NK-92 treated with Interleukin-12 subunit alpha and Interleukin-12 subunit beta, amount 100 ng/mL, for 24 hours (cell line): ENCODE results near the gene MPHOSPH6.
"Not testable (repeated sequence)": the region's sequence is repeated elsewhere in the genome, so short reads cannot be mapped to it uniquely, and the experiment has no call there.

Experiments used
- DNase-seq: peaks from one replicate; lab custom pipeline; 2025; lab: John Stamatoyannopoulos, UW

The MPHOSPH6 gene

GRCh38 chr16:82169861-82170845 lies at the start of gene MPHOSPH6:
Gene MPHOSPH6 (minus strand): TSS chr16:82170224. CDS start chr16:82170175, 49 bp downstream.
- DNase-seq = peak; percentile 84

- DNase-seq = no peak
Measured at GRCh38 chr16:82219298-82219697, 49.3 kb upstream of the MPHOSPH6 start.

GRCh38 chr16:82209314-82209713 lies 39.3 kb upstream of the MPHOSPH6 start:
- not testable (repeated sequence) for DNase-seq

- DNase-seq = no peak
Measured at GRCh38 chr16:82203198-82203597, 33.2 kb upstream of the MPHOSPH6 start.

- no peak for DNase-seq
Measured at GRCh38 chr16:82201926-82202325, 31.9 kb upstream of the MPHOSPH6 start.

GRCh38 chr16:82201351-82201750 lies 31.3 kb upstream of the MPHOSPH6 start:
- DNase-seq = no peak

- no peak for DNase-seq
Measured at GRCh38 chr16:82199209-82199608, 29.2 kb upstream of the MPHOSPH6 start.

GRCh38 chr16:82197540-82198240 lies 27.7 kb upstream of the MPHOSPH6 start:
- no peak for DNase-seq

- no peak for DNase-seq
Measured at GRCh38 chr16:82195917-82196494, 26.0 kb upstream of the MPHOSPH6 start.

- no peak for DNase-seq
Measured at GRCh38 chr16:82194086-82194485, 24.1 kb upstream of the MPHOSPH6 start.

GRCh38 chr16:82192665-82193064 lies 22.6 kb upstream of the MPHOSPH6 start:
- peak; percentile 10 for DNase-seq

- DNase-seq = no peak
Measured at GRCh38 chr16:82190386-82190785, 20.4 kb upstream of the MPHOSPH6 start.

GRCh38 chr16:82187829-82188228 lies 17.8 kb upstream of the MPHOSPH6 start:
- no peak for DNase-seq

GRCh38 chr16:82185012-82185411 lies 15.0 kb upstream of the MPHOSPH6 start:
- DNase-seq = no peak

GRCh38 chr16:82184213-82184612 lies 14.2 kb upstream of the MPHOSPH6 start:
- DNase-seq = no peak

GRCh38 chr16:82183004-82183397 lies 13.0 kb upstream of the MPHOSPH6 start:
- no peak for DNase-seq

GRCh38 chr16:82182266-82183003 lies 12.4 kb upstream of the MPHOSPH6 start:
- DNase-seq = no peak

- DNase-seq = no peak
Measured at GRCh38 chr16:82181461-82182185, 11.6 kb upstream of the MPHOSPH6 start.

GRCh38 chr16:82178352-82178751 lies 8.3 kb upstream of the MPHOSPH6 start:
- DNase-seq = no peak

- no peak for DNase-seq
Measured at GRCh38 chr16:82177555-82177954, 7.5 kb upstream of the MPHOSPH6 start.

GRCh38 chr16:82176204-82176603 lies 6.2 kb upstream of the MPHOSPH6 start:
- DNase-seq = no peak
